SJCRH30 (cell line): Measurements from ENCODE around the gene HPSE2. TPM values are rescaled to one million over a fixed set of nuclear protein-coding genes. Genes with fewer than 3 reads are reported as not detected.

Experiments
- DNase-seq, 2 experiments: peaks; one replicate each; pipeline ENCODE4 v3.0.0-alpha.2; 2015 to 2020
- H3K27ac ChIP-seq: fragments of 250-450 bp; sonication (Bioruptor Pico); 2 replicates; pipeline ENCODE4 v1.5.1; 2020; ENCODE audit warnings: mild to moderate bottlenecking, moderate library complexity
- H3K27me3 ChIP-seq: fragments of 250-450 bp; sonication (Bioruptor Pico); 2 replicates; pipeline ENCODE4 v1.5.1; 2020; ENCODE audit warnings: mild to moderate bottlenecking, moderate library complexity
- H3K36me3 ChIP-seq: fragments of 250-450 bp; sonication (Bioruptor Pico); 2 replicates; pipeline ENCODE4 v1.5.1; 2020; ENCODE audit warnings: mild to moderate bottlenecking, moderate library complexity
- H3K4me1 ChIP-seq: fragments of 250-450 bp; sonication (Bioruptor Pico); 2 replicates; pipeline ENCODE4 v1.5.1; 2020; ENCODE audit warnings: mild to moderate bottlenecking, moderate library complexity
- H3K4me3 ChIP-seq: fragments of 250-450 bp; sonication (Bioruptor Pico); 2 replicates; pipeline ENCODE4 v1.5.1; 2020; ENCODE audit warnings: mild to moderate bottlenecking, moderate library complexity
- H3K9me3 ChIP-seq: fragments of 250-450 bp; sonication (Bioruptor Pico); replicated peaks from 2 replicates; pipeline ENCODE4 v1.5.1; 2020; ENCODE audit warnings: mild to moderate bottlenecking, moderate library complexity
- total RNA-seq: library from RNA; depleted of rRNA; stranded (reverse); fragments of >200 nt; shearing (Covaris generic); gene quantifications from 2 replicates; pipeline ENCODE4 v1.2.3, GENCODE V29; 2014

The HPSE2 gene
- total RNA-seq, 1 experiment from 2014 or later: not detected

DNA sequence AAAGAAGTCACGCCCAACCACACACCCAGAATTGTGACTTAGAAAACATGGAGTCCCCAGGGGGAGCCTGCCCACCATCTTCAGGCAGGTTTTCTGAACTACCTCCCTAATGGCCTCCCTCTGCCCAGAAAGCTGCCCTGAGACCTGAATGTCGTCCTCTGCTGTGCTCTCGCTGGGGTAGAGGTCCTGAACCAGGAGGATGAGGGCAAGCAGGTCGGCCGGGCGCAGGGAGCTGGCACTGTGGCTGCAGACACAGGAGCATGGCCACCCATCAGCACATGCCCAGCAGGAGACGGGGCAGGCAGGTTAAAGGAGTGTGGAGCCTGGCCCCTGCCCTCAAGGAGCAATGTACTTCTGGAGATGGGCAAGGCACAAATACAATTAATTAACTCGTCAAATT is 805.2 kb downstream of the HPSE2 start:
- no peak overlapping the region for H3K4me3 ChIP-seq
- H3K36me3 ChIP-seq: no peaks in the 10 kb centered on the region
- peaks cover 7% of the 10 kb centered on the region; the same call in 1 of the 2 replicates for H3K9me3 ChIP-seq
- no peak overlapping the region for H3K27ac ChIP-seq
- DNase-seq: no peak
- H3K27me3 ChIP-seq: no peaks in the 10 kb centered on the region; the same call in 1 of the 2 replicates
- no peaks in the 10 kb centered on the region; the same call in 1 of the 2 replicates for H3K4me1 ChIP-seq

DNA sequence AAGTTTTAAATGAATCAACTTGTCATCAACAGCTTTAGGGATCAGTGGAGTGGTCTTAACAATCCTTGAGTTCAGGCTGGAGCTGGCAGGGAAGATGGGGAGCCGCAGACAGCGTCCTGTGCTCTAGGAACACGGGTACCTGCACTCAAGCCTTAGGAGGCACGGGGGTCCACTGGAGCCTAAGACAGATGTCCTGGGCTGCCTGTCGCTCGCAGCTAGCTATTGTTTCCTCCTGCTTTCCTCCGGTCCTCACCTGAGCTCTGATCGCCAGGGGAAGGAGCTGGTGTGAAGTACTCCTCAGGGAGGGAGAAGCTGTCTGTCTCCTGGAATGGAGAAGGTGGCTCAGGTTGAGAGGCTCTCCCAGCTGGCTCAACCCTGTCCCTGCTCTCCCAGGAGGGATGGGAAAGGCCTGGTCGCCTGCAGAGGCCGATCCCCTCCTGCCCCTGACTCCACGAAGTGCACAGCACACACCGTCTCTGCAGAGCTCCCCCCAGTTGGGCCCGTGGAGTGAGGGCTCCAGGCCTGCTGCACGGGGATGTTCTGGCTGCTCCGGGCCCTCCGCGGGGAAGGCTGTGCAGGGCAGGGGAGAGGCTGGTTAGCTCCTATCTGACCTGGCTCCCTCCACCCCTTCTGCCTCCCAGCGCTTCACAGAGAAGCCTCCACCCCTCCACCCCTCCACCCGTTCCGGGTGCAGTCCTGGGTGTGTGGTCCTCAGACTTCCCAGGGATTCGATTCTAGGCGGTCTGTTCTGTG is 806.2 kb downstream of the HPSE2 start:
- Histone ChIP-seq H3K27ac (no peak overlapping the region), H3K36me3 (no peaks in the 10 kb centered on the region), H3K9me3 (peaks cover 7% of the 10 kb centered on the region; the same call in 1 of the 2 replicates), H3K4me3 (no peak overlapping the region), H3K27me3 (no peaks in the 10 kb centered on the region; the same call in 1 of the 2 replicates), H3K4me1 (no peaks in the 10 kb centered on the region; the same call in 1 of the 2 replicates)
- DNase-seq: no peak

DNA sequence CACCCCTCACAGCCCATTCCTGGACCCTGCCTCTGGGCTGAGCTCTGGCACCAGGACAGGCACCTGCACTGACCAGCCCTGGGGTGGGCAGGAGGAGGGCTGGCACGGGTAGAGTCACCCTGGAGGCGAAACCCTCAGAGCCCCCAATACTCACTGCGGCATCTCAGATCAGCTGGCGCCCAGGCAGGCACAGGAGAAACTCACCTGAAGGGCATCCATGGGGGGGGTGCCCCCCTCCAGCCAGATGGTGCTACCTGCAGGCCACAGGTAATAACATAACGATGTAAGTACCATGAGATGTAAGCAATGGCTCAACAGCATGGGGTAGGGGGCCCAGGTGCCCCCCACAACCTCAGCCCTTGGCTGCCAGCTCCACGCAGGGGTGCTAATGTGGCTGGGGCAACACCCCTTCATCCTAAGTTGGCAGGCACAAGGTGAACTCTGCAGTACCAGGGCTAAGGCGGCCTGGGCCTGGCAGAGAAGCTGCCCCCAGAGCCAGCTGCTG is 808.6 kb downstream of the HPSE2 start:
- Histone ChIP-seq H3K4me3 (no peak overlapping the region), H3K9me3 (peaks cover 4% of the 10 kb centered on the region; the same call in 1 of the 2 replicates), H3K36me3 (no peaks in the 10 kb centered on the region), H3K4me1 (no peaks in the 10 kb centered on the region), H3K27me3 (no peaks in the 10 kb centered on the region; the same call in 1 of the 2 replicates), H3K27ac (no peak overlapping the region)
- no peak for DNase-seq

DNA sequence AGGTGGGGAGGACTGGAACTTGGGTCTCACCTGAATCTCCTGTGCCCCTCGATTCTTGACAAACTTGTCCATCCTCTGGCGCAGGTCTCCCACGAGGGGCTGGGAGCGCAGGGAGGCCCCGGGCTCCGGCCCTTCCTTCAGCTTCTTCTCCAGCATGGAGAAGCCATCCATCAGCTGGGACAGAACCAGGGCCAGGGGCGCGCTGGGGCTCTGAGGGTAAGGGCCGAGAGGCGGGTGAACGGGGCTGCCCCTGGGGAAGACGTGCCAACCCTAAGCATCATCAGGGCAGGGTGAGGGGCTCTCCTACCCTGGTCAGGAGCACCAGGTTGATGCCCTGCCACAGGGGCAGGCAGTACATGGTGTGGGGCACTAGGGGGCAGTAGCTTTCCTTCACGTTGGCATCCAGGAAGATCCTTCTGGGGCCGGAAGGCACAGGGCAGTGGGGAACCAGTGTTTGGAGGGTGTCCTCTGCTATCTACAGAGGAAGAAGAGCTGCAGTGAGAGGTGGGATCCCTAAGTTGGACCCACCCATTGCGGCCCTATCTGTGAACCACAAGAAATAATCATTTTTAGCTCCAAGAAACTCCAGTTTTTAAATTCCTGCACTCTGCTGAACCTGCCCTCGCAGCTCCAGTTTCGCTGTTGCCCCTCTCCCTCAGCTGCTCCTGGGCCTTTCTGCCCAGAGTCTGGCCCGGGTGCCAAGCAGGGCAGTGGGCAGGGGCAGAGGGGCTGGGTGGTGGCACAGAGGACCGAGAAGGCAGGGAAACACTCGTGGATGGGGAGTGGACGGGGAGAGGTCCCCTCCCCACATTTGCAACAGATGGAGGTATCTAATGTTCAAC is 809.9 kb downstream of the HPSE2 start:
- no peak overlapping the region for H3K4me3 ChIP-seq
- H3K27me3 ChIP-seq: no peaks in the 10 kb centered on the region; the same call in 1 of the 2 replicates
- no peaks in the 10 kb centered on the region for H3K9me3 ChIP-seq
- no peak overlapping the region for H3K27ac ChIP-seq
- no peaks in the 10 kb centered on the region for H3K36me3 ChIP-seq
- no peaks in the 10 kb centered on the region for H3K4me1 ChIP-seq
- DNase-seq: peak; percentile 58 to 76

DNA sequence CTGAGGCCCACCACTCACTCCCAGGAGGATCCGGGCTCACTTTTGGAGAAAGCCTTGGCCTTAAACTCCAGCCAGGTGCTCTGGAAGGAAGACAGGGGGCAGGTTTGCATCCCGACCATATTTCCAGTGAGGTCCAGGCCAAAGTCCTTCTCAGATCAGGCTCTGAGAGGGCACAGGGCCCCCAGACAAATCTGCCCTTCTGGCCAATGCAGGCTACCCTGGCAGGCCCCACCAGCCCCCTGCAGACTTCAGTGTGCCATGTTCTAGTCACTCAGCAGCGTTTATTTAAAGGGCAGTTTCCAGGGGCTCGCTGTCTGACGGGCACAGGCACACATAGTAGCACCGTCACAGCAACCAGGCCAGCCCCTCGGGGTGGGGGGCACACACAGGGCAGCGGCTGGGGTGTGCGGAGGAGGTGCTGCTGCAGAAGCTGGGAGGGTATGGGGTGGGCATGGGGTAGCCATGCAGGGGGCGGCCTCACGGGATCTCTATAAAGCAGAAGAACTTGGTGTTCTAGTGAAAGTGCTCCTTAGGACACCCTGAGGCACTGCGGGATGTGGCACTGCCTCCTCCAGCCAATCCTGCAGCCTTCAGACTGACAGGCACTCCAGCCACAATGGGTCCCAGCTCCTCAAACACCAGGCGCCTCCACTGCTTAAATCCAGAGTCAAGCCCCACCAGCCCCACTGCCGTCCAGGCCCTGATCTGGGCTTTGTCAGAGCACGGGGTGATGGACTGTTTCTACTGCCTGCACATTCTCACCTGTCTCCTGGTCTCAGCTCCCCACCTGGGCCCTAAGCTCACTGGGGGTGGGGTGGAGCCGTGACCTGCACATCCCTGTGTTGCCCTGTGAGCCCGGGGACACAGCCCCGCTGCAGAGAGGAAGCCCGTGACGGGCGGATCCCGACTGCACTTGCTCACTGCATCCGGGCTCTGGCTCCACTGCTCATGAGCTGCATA is 811.1 kb downstream of the HPSE2 start:
- no peaks in the 10 kb centered on the region for H3K4me1 ChIP-seq
- no peaks in the 10 kb centered on the region for H3K9me3 ChIP-seq
- H3K27ac ChIP-seq: no peak overlapping the region
- no peaks in the 10 kb centered on the region for H3K36me3 ChIP-seq
- H3K27me3 ChIP-seq: no peaks in the 10 kb centered on the region; the same call in 1 of the 2 replicates
- no peak overlapping the region for H3K4me3 ChIP-seq
- no peak for DNase-seq

DNA sequence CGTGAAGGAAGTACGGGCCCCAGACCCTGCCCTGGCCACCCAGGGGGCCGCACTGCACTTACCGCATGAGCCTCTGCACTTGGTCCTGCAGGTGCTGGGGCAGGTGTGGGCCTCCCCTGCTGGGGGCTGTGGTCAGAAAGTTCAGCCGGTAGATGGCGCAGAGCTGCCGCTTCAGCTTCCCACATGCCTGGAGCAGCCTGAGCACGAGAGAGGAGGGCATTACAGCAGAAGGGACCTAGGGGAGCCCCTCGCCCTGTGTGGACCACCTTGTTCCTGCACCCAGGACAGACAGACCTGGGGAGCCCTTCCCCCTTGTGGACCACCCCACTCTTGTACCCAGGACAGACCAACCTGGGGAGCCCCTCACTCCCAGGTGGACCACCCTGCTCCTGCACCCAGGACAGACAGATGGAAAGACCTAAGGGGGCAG is 811.9 kb downstream of the HPSE2 start:
- DNase-seq: peak in 1 of 2 experiments; percentile 38
- Histone ChIP-seq H3K27me3 (no peaks in the 10 kb centered on the region; the same call in 1 of the 2 replicates), H3K9me3 (no peaks in the 10 kb centered on the region), H3K4me3 (no peak overlapping the region), H3K27ac (no peak overlapping the region), H3K36me3 (no peaks in the 10 kb centered on the region), H3K4me1 (no peaks in the 10 kb centered on the region)

DNA sequence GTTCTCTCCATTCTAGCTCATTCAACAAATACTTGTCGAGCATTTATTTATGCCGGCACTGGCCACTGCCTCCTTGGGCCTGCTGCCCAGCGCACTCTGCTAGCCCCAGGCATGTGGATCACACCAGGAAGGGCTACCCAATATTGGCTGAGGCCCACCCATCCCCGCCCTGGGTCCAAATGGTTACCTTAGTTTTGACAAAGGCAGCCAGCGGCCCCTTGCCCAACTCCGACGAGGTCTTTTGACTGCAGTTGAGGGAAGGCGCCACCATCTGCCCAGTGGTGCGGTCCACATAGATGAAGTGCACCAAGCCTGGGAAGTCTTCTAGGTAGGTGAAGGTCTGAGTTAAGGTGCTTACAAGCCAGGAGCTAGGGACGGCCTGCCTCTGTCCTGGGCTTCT is 813.5 kb downstream of the HPSE2 start:
- no peaks in the 10 kb centered on the region for H3K27me3 ChIP-seq
- H3K27ac ChIP-seq: no peak overlapping the region
- H3K4me3 ChIP-seq: no peak overlapping the region
- H3K36me3 ChIP-seq: no peaks in the 10 kb centered on the region
- H3K4me1 ChIP-seq: no peaks in the 10 kb centered on the region
- H3K9me3 ChIP-seq: no peaks in the 10 kb centered on the region
- DNase-seq: no peak

DNA sequence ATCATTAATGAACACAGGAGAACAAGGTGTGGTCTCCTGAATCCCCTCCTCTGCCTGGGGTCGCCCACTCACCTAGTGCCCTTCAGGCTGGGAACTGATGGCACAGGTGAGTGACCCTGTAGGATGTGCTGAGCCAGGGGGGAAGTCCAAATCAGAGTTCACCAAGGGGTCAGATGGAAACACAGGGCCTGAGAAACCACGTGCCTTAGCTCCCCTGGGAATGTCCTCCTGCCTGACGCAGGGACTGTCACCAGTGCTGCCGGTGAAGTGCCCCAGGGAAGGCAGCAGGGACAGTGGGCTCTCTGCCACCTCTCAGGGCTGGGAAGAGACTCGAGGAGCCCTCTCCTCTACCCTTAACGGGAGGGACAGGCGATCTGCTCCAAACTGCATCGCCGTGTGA is 814.9 kb downstream of the HPSE2 start:
- DNase-seq: no peak
- Histone ChIP-seq H3K4me3 (no peak overlapping the region), H3K36me3 (no peaks in the 10 kb centered on the region), H3K27me3 (no peaks in the 10 kb centered on the region), H3K27ac (no peak overlapping the region), H3K4me1 (no peaks in the 10 kb centered on the region; the same call in 1 of the 2 replicates), H3K9me3 (no peaks in the 10 kb centered on the region)

DNA sequence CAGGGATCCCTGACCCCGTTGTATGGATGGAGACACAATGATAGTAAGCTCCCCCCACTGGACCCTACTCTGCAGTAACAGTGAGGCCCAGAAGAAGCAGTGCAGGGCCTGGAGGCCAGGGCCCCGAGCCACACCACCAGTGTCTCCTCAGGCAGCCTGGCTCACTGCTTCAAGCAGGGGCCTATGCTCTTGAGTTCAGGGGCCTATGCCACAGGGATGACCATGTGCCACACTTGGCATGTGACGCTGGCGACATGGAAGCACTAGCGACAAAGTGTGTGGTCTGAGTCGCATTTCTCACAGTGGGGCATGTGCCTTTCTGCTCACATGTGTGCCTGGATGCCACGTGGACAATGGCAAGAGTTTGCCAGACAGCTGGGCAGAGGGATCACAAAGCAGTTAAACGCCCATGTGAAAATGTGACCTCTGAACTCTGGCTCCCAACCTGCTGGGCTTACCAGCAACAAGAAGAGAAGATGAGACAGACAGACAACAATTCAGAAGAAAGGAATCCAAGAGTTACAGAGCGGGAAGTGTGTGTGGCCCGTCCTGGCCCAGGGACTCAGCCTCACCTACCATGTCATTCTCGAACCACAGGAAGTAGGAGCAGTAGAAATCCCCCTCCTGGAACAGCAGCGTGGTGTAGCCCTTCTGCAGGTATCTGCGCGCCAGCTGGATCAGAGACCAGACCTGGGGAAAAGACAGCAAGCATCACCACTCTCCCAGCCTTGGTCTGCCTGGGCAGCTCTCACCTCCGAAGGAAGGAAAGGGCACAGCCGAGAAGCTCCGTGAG is 816.0 kb downstream of the HPSE2 start:
- no peak for DNase-seq
- Histone ChIP-seq H3K27me3 (no peaks in the 10 kb centered on the region), H3K9me3 (no peaks in the 10 kb centered on the region), H3K4me1 (no peaks in the 10 kb centered on the region; the same call in 1 of the 2 replicates), H3K4me3 (no peak overlapping the region), H3K36me3 (no peaks in the 10 kb centered on the region), H3K27ac (no peak overlapping the region)

DNA sequence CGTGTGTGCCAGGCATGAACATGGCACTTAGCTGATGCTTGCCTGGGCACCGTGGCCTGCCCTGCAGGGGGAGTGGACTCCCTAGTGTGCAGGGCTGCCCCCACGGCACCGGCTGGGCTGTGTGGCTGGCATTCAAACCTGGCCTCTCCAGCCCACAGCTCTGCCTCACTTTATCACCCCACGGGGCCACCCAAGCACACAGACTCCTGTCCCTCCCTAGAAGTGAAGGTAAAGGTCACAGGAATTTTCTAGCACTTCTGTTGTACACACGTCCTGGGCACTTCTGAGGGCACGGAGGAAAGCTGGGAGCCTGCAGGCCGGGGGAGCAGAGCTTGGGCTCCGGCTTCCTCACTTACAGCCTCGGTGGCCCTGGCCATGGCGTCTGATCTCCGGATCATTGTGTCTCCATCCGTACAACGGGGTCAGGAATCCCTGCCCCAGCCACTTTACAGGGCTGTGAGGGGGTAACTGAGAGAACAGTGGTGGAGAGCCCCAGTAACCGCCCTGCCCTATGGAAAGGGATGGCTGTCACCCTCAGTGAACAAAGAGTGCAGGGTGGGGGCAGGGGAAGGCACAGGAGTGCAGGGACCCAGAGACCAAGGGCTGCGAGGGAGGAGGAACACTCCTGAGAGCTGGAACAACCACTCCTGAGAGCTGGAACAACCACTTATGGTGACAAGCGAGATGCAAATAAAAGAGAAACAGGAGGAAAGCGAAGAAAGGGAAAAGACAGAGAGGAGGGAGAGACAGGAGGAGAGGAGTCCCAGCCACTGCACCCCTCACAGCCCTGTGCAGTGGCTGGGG is 816.8 kb downstream of the HPSE2 start:
- no peak overlapping the region for H3K27ac ChIP-seq
- H3K36me3 ChIP-seq: no peaks in the 10 kb centered on the region
- H3K9me3 ChIP-seq: no peaks in the 10 kb centered on the region; the same call in 1 of the 2 replicates
- DNase-seq: no peak
- H3K4me3 ChIP-seq: no peak overlapping the region
- no peaks in the 10 kb centered on the region for H3K27me3 ChIP-seq
- no peaks in the 10 kb centered on the region; the same call in 1 of the 2 replicates for H3K4me1 ChIP-seq

DNA sequence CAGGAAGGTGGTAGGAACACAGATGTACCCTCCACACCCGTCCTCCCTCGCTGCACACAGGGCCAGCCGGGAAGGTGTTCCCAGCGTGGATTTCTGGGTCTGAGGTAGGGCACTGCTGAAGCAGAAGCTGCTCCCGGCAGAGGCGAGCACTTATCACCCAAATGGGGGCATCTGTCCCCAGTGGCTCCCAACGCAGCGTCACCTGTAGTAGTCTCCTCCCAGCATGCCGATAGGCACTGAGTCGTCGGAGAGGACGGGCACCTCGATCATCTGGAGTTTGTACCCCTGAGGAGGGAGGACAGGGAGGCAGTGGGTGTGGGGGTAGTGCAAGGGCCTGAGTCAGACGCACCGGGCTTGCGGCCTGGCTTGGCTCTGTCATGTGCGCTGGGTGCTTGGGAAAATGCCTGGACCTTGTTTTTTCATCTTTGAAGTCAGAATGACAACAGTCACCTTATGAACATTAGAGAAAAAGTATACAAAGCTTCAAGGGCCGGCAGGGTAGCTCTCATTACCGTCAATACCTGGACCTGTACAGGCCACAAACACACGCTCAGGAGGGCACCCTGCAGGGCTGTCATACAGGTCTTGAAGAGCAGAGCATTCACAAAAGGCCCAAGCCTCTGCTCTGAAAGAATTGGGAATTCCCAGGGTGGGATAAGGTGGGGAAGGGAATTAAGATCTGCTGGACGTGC is 817.5 kb downstream of the HPSE2 start:
- no peaks in the 10 kb centered on the region; the same call in 1 of the 2 replicates for H3K9me3 ChIP-seq
- H3K4me3 ChIP-seq: no peak overlapping the region
- no peaks in the 10 kb centered on the region; the same call in 1 of the 2 replicates for H3K4me1 ChIP-seq
- H3K27ac ChIP-seq: no peak overlapping the region
- DNase-seq: no peak
- H3K36me3 ChIP-seq: no peaks in the 10 kb centered on the region
- H3K27me3 ChIP-seq: no peaks in the 10 kb centered on the region

DNA sequence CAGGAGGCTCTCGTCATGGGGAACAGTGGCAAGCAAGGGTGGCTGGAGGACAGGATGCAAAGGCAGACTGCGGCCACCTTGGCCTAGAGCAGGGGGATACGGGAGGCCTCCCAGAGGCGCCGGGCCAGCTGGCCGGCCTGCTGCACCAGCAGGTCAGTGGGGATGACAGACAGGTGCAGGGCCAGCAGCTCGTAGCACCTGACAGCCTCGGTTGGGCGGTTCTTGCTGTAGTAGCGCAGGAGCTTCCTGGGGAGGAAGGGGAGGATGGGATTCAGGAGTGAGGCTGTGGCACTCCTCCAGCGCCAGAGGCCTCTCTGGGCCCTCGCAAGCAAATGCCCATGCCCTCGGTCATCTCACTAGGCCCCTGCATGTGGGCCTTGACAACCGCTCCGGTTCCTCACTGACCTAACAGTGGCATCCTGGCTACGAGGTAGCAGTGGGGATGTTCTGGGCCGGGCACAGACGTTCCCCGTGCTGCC is 818.1 kb downstream of the HPSE2 start:
- DNase-seq: no peak
- H3K27me3 ChIP-seq: no peaks in the 10 kb centered on the region
- no peaks in the 10 kb centered on the region; the same call in 1 of the 2 replicates for H3K4me1 ChIP-seq
- no peak overlapping the region for H3K27ac ChIP-seq
- no peak overlapping the region for H3K4me3 ChIP-seq
- H3K9me3 ChIP-seq: no peaks in the 10 kb centered on the region; the same call in 1 of the 2 replicates
- no peaks in the 10 kb centered on the region for H3K36me3 ChIP-seq
